ENCODE results near the gene OR10A6. TPM values are rescaled to one million over a fixed set of nuclear protein-coding genes. Genes with fewer than 3 reads are reported as not detected.
A peak's percentile ranks its signal among the peaks of the same experiment; 100 is the strongest.

The OR10A6 gene, protein sequence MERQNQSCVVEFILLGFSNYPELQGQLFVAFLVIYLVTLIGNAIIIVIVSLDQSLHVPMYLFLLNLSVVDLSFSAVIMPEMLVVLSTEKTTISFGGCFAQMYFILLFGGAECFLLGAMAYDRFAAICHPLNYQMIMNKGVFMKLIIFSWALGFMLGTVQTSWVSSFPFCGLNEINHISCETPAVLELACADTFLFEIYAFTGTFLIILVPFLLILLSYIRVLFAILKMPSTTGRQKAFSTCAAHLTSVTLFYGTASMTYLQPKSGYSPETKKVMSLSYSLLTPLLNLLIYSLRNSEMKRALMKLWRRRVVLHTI
- polyA plus RNA-seq (2013, experiment 1 of 2; ENCODE audit: insufficient read length), result not detected
- not detected for polyA plus RNA-seq (2013, experiment 2 of 2; ENCODE audit: insufficient read length)

DNA sequence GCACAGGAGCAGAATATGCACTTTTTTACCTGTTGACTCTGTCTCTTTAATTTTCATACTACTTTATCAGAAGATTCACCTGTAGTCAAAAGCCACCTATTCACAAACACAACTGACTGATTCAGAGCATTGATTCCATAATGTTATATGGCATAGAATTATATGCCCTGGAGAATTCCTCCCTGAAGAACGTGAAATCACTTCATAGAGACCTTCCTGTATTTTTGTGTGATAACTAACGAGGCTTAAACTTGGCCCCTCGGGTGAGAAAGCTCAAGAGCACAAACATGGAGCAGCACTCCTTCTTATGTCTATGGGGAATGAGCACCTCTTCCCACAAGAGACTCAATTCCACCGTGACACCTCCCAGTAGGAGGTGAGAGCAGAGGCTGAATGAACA, at the start of gene OR10A6:
OR10A6 (minus strand) TSS at position 101 of the 400 bp plus-strand sequence. CDS start 2,606 bp downstream, outside the sequence.
- no peak for DNase-seq

DNA sequence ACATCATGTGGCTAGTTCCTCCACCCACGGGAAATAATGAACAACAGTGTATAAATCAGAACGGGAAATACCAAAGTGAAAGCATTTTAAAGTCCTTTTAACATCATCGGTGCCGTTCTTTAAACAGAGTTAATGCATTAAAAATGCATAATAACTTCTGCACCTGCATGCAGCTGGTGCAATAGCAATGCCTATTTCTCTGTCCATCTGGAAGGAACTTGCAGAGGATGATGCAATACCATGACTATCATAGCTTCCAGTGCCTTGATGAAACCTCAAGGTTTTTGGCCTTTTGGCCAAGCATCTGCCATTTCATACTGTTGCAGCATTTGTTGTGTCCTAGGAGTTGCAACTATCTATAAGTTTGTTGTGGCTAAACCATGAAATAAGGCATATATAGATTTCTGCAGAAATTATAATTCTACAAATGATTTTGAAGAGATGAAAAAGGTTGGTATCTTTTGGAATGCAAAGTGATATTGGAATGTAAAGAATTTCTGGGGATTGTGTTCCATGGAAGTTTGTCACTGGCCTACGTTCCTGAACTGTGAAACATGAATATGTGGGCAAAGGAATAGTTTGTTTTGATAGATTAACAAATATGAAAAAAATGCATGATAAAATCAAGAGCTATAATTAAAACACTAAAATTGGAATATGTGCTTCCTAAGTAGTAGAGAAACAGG, 46.3 kb upstream of the OR10A6 start:
- DNase-seq, result peak; percentile 88

DNA sequence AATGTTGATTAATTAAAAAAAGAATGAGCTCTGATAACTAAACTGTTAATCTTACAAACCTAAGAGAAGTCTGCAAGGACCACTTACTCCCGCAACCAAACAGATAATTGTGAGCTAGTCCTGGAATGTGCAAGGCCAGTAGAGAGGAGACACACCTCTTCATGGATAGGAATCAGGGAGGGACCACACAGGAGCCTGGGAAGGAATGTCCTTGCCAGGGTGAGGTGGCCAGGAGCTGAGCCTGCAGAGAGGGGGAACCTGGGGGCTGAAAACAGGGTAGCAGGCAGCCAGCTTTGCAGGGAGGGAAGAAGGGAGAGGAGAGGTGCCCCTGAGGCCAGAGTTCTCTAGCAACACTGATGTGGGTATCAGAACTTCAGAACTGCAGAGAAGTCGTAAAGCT, 43.6 kb upstream of the OR10A6 start:
- peak; percentile 14 for DNase-seq

DNA sequence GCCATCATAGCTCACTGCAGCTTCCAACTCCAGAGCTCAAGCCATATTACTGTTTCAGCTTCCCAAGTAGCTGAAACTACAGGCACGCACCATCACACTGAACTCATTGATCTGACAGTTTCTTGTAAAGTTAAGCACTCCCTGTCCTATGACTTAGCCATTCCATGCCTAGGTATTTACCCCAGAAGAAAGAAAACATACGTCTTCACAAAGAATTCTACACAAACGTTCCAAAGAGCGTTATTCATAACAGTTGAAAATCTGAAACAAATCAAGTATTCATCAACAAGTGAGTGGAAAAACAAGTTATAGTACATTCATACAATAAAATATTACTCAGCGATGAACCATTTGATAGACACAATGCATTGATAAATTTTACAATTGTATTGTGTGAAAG, 41.9 kb upstream of the OR10A6 start:
- no peak for DNase-seq

DNA sequence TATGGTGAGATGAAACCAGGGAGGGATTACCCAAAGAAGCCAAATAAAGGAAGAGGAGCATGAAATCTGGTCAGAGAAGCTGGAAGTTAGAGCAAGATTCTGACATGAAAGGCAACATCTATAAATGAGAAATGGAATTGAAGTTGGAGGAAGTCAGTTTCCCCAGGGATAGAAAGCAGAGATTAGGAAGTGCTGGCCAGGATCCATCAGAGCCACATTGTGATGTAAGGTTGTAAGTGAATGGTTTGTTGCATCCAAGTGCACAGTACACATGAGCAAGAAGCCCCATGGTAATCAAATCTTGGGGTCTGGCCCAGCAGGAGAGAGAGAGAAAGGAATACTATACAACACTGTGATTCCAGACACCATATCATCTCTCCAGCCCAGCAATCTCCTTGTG, 40.8 kb upstream of the OR10A6 start:
- DNase-seq, result no peak

DNA sequence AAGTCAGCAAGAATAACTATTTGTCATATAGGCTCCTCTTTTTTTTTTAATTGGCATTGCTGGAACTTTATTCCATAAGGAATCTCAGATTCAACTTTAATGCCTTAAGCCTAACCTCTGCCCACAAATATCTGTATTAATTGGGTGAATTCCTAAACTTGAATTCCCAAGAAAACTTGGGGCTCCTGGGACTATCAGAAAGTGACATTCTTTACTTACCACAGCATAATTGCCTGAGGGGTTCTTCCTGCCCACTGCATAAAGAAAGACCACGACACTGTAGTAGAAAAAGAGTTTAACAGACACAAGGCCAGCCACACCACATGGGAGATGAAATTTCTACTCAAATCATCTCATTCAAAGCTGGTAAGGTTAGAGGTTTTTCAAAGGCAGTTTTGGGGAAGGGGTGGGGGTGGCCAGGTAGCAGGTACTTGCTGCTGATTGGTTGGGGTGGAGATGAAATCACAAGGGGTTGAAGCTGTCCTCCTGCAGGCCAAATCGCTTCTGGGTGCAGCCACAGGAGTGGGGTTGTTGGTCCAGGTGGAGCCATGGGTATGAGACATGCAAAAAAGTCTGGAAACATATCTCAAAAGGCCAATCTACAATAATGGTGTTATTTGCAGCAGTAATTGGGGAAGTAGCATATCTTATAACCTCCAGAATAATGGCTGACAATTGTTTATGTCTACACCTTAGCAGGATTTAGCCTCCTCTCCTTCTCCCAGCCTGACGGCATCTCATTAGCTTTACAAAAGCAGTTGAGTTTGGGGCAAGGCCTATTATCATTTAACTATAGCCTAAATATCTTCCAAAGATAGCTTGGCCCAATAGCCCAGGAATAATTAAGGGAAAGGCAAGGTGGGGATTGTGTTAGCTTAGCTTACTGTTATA, 38.9 kb upstream of the OR10A6 start:
- peak; percentile 57 for DNase-seq

DNA sequence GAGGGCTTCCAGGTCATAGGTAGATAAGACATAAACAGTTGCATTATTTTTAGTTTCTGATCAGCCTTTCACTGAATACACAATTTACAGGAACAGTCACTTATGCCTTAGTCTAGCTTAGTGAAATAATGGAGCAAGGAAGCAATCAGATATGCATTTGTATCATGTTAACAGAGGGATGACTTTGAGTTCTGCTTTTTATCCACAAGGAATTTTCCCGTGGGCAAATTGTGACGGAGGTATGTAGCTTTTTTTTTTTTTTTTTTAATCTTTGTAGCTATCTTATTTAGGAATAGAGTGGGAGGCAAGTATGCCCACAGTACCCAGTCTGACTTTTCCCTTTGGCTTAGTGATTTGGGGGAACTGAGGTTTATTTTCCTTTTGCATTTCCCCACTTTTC, 37.6 kb upstream of the OR10A6 start:
- DNase-seq, result no peak

DNA sequence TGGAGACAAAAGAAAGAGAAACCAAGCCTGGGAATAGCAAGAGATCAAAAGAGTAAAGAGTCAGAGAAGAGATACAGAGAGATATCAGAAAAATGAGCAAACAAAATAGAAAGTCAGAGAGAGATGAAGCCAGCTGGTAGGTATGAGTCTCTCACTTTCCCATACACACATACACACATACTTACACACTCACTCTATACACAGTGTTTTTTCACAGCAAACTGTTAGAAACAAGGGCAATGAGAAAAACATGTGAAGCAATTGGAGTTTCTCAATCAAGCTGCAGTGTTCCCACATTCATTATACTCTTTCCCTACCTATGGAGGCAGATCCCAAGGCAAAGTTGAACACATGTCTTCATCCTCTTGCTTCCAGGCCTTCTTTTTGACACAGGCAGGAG, 36.8 kb upstream of the OR10A6 start:
- DNase-seq, result no peak

DNA sequence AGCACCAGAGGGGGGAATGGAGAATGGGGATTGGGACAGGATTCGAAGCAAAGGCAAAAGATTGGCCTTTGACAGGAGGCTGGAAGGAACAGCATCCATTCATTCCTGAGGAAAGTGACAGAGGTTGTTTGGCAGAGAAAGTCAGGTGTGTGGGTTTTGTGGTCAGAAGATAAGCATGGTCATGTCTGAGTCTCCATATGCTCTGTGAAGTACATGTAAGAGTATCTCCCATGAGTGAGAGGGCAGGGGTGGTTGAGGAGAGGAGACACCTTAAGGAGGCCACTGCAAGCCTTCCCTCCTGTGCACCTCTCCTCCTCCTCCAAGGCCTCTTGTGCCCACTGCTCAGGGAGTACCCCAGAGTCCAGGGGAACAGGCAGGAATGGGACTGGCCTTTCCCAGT, 36.0 kb upstream of the OR10A6 start:
- DNase-seq, result no peak

DNA sequence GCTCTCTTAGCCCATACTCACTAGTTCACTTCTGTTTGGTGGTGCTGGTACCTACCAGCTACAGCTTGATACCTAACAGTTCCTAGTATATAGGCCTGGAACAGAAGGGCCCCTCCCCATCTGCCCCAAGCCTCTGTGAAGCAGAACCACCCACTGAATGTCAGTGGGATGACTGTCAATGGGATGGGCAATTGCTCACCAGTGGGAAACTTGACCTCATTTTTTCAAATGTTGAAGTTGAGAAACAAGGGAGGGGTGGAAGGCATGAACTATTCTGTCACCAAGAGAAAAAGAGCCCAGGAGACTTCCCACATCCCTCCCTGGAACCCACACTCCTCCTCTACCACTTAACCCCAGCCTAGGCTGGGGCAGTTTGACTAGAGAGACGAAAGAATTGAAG, 34.3 kb upstream of the OR10A6 start, which contains the start of gene NLRP10:
NLRP10 (minus strand) TSS at position 62 of the 400 bp plus-strand sequence. CDS start 1,952 bp downstream, outside the sequence.
- peak; percentile 77 for DNase-seq

DNA sequence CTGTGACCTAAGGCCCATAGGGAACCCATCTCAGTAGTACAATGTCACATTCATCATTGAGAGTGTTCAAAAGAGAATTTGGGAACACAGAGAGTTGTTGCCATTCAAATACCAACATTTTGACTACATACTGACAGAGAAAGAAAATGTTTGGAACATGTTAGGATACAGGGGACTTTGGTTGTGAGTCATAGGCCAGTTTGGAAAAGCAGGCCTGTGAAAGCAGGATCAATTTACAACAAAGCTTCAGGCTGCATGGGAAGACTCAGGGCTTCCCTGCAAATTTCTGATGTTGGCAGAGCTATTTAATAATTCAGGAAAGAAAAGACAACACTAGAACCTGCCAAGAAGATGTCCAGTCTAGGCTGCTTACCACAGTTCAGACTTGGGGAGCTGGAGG, 33.8 kb upstream of the OR10A6 start:
- DNase-seq, result peak; percentile 67

DNA sequence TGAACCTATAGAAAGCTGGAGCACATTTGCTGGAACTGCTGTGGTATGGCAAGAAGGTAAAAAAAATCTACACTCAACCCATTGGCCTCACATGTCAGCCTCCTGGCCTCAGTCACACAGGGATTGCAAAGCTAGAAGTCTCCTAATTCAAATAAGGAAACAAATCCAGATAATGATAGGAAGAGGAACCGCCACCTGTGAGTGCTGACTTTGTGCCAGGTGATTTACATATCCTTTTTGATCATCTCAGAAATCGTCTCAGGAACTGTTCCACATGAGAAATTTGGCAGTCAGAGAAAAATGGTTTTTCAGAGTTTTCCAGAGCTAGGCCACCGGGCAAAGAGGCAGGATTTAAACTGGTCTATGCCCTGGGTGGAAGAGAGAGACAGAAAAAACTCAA, 33.2 kb upstream of the OR10A6 start:
- no peak for DNase-seq

DNA sequence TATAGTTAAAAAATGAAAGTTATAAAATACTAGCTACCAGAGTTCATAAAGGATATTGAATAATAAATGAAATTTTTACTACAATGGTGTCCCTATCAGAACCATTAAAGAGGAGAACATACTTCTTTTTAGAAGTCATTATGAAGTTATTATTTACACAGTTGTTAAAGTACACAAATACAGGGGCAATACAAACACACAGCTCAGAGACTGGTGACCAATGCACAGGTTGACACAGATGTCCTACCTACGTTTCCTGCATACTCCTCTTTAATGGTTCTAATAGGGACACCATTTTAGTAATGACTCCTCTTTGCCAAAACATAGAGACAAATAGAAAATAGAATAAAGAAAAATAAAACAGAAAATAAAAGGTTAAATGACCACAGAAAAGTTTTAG, 24.1 kb upstream of the OR10A6 start:
- no peak for DNase-seq

DNA sequence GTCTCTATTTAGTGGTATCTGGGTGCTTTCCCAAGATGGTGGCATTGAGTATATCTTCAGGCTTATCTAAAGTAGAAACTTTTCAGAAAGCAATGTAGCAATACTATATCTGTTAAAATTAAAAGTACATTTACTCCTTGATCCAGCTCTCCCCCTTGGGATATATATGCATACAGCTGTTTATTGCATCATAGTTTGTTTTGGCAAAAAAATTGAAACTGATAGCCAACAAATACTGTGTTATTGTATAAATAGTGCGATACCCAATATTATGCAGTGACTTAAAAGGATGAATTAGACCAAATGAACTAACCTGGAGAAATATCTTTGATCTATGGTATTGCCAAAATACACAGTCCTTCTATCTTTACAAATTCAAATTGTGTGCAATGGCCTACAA, 18.9 kb upstream of the OR10A6 start:
- DNase-seq, result no peak

DNA sequence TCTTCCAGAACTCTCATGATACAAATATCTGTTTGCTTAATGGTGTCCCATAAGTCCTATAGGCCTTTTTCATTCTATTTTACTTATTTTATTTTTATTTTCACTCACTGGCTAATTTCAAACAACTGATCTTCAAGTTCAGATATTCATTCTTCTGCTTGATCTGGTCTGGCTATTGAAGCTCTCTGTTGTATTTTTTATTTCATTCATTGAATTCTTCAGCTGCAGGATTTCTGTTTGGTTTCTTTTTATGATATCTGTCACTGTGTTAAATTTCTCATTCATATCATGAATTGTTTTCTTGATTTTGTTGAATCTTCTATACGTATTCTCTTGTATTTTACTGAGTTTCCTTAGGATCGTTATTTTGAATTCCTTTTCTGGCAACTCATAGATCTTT, 13.1 kb upstream of the OR10A6 start:
- DNase-seq, result no peak

DNA sequence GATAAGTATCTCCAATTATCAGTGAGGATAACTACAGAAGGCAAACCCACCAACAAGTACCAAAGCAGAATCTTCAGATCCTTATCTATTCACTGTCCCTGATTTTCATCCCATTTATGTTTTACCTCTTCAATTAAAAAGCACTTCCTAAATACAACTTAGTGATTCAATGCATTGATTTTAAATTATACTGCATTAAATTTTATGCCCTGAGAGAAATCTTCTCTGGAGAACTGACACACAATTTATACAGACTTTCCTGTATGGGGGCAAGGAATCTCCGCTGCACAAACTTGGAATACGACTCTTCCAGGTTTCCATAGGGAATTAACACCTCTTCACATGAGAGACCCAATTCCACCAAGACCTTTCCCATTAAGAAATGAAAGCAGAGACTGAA, 10.5 kb upstream of the OR10A6 start, which contains the start of gene OR10A3:
OR10A3 (minus strand) TSS at position 101 of the 400 bp plus-strand sequence. CDS start 2,188 bp downstream, outside the sequence.
- no peak for DNase-seq

DNA sequence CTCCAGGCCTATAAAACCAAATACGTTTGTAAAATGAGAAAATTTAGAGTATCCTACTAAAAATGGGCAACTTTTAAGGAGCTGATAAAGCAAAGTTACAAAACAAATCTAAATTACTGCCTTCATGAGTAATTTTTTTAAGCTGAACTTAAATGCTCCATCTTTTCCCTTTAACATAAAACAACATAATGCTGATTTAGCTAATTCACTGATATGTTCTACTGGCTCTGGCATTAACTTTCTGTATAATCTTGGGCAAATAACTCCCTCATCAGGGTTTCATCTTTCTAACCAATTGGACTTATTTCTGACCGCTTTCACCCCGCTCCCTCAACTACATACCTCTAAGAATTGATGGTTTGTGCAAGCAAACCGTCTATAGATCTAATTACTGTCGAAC, 10.1 kb upstream of the OR10A6 start:
- DNase-seq, result no peak

DNA sequence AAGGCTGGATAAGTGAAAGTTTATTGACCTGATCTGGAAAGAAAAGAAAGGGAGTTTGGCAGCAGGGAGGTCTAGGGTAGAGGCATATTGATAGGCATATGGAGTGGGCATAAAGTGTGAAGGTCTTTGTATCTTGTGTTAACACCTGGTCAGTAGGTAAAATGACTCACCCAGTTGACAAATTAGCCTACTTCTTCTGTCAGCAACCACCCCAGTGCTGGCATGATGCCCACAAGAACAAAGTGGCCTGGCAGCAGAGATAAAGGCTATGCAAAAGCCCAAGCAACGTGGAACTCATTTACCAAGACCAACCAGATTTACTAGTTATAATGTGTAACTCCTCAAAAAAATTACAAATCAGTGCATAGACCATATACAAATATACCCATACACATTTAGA, 5.5 kb upstream of the OR10A6 start:
- DNase-seq, result no peak

DNA sequence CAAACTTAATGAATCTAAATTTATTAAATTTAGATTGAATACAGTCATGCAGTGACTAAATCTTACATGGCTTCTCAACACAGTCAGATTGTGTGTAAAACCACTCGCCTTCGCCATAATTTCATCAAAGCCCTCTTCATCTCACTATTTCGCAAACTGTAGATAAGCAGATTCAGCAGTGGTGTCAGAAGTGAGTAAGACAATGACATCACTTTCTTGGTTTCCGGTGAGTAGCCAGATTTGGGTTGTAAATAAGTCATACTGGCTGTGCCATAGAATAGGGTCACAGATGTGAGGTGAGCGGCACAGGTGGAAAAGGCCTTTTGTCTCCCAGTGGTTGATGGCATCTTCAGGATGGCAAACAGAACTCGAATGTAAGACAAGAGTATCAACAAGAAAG, 3.4 kb downstream of the OR10A6 start:
- DNase-seq, result no peak

DNA sequence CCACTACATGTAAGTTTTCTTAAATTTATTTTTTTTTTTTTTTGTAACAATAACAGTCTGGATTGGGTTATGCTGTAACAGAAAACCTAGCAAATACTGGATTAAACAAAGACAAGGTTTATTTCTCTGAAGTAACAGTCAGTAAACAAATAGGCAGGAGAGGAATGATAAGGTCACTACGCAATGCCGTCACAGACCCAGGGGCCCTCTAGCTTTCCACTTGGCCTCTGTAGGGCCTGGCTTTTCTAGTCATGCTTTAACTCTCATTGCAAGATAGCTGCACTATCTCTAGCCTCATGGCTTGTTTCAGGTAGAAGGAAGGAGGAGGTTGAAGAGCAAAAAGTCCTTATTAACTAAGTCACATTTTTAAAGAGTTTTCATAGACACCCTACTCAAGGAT, 6.5 kb downstream of the OR10A6 start:
- DNase-seq, result no peak

DNA sequence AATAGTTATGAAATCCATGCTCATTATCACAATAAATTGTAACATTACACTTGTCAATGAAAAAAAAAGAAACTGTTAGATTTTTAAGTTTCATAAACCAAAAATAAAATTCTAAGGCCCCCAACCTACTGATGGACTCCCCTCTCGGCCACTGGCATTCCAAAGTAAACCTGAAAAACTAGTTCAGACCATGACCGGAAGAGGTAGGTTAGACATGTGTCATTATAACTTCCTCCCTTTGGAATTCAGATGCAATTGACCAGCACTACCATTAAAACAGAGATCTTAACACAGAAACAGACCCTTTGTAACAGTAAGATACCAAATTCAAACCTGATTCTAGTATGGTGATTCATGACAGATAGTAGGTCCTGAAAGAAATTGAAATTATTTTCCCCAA, 12.9 kb downstream of the OR10A6 start:
- no peak for DNase-seq

DNA sequence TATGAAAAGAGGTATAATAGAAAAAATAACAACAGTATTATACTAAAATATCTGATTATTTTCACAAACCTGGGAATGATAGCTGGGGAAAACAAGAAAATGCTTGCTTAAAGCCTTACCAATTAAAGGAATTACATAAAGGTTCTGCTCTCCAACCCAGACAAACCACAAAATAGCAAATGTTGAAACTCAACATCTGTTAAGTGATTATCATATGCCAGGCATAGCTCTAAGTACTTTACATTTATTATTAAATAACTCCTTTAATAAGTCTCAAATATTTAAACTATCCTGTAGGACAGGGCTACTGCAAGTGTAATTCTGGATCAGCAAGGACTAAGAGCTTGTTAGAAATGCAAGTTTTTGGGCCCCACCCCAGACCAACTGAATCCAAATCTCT, 20.1 kb downstream of the OR10A6 start:
- DNase-seq, result no peak

DNA sequence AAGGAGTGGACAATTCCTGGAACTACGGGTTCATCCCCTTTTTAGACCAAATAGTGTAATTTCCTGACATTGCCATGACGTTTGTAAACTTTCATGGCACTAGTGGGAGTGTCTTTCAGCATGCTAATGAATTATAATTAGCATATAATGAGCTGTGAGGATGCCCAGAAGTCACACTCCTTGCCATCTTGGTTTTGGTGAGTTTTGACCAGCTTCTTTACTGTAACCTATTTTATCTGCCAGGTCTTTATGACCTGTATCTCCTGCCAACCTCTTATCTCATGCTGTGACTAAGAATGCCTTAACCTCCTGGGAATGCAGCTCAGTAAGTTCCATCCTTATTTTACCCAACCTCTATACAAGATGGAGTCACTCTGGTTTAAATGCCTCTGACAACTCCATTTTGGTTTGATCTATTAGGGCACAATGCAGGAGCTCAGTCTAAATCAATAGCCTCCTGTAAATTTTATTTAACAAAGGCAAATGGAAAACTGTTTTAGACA, 20.7 kb downstream of the OR10A6 start:
- DNase-seq, result no peak

All from fibroblast of skin of abdomen (primary cell).